GM18508 (cell line): ENCODE results near the gene ERVK3-1.

Experiments
- ATAC-seq: cut with Tn5 transposase; IDR thresholded peaks from one replicate; pipeline ENCODE4 v1.9.1; 2021; ENCODE audit warnings: moderate number of reproducible peaks; ENCODE audit not compliant: insufficient read depth, unreplicated experiment

Gene ERVK3-1

GRCh38 chr19:58357481-58358145 lies 52.4 kb downstream of the ERVK3-1 start:
- no peak for ATAC-seq

GRCh38 chr19:58361900-58362271 lies 56.7 kb downstream of the ERVK3-1 start:
- ATAC-seq, result peak; percentile 4

DNA sequence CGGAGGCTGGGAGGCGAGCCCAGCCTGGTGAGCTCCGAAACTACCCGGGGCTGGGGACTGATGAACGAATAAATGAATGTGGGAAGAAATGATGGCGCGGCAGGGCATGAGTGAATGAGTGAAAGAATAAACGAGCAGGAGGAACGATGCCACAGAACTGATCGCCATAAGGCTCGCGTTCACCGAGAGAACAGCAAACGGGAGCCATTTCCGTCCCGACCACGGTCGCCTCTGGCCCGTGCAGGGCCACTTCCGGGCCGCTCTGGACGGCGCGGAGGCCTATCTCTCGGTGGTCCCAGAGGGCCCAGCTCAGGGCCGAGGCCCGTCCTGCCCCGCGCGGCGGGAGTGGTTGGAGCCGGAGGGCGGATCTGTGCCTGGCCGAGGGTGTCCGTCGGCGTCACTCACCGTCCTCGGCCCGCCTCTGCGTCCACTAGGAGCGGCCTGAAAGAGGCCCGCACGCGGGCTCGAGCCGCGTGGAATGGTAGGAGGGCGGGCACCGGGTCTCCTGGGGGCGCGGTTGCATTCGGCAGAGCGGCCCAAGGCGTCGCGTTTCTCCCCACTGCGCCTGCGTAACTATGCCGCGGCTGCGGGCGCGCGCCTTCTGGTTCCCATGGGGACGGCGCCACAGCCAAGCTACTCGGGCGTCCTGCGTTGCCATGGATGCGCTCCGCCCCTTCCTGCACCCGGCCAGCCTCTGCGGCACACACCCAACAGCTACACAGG lies 57.3 kb downstream of the ERVK3-1 start, which contains the start of gene ZNF497:
ZNF497 (minus strand) TSS at position 480 of the 723 bp plus-strand sequence. CDS start 5,116 bp downstream, outside the sequence.
- peak; percentile 61 for ATAC-seq

DNA sequence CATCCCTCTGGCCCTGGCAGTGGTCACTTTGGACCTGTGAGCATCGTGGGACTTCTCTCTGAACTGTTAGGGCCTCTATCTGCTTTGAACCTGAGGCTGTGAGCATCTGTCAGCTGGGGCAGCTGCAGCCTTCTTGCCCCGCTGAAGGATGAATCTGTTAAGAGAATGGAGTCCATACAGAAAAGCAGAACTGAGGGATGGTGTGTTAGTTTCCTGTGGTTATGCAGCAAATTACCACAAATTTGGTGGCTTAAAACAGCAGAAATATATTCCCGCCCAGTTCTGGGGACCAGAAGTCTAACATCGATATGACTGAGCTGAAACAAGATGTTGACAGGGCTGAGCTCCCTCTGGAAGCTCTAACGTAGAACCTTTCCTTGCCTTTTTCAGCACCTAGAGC lies 59.0 kb downstream of the ERVK3-1 start:
- no peak for ATAC-seq
